Tibial nerve (tissue), 4 donors: Measurements from ENCODE around the gene NEXN. TPM values are rescaled to one million over a fixed set of nuclear protein-coding genes. Genes with fewer than 3 reads are reported as not detected.

Experiments
- DNase-seq, 2 donors: peaks; one replicate each; pipeline ENCODE4 v3.0.0-alpha.2; 2019; ENCODE audit warnings: low spot score in 2 of 2
- H3K27ac ChIP-seq, 4 donors: fragments of 200-600 bp; sonication (generic) in 3 of 4; one replicate each; pipeline ENCODE4 v1.5.1; 2017 to 2019; ENCODE audit warnings: mild to moderate bottlenecking in 1 of 4
- H3K27me3 ChIP-seq, 2 donors: fragments of 200-600 bp; sonication (generic) in 1 of 2; one replicate each; pipeline versions ENCODE4 v1.5.1 to v1.6.0; 2017 to 2019
- H3K36me3 ChIP-seq, 3 donors: fragments of 200-600 bp; sonication (generic); one replicate each; pipeline ENCODE4 v1.5.1; 2018 to 2019
- H3K4me1 ChIP-seq, 4 donors: fragments of 200-600 bp; sonication (generic) in 3 of 4; one replicate each; pipeline ENCODE4 v1.5.1; 2017 to 2019
- H3K4me3 ChIP-seq, 4 donors: fragments of 200-600 bp; sonication (generic) in 3 of 4; one replicate each; pipeline ENCODE4 v1.5.1; 2017 to 2019; ENCODE audit warnings: mild to moderate bottlenecking in 1 of 4, moderate library complexity in 1 of 4
- H3K9me3 ChIP-seq, 4 donors: fragments of 200-600 bp; sonication (generic) in 3 of 4; one replicate each; pipeline ENCODE4 v1.5.1; 2017 to 2019
- CTCF ChIP-seq, 5 experiments: fragments of 200-600 bp in 3 of 5; fragments of 450-650 bp in 2 of 5; sonication (generic) in 3 of 5; IDR thresholded peaks; one replicate each; pipeline ENCODE4 v1.5.1; 2016 to 2019; ENCODE audit warnings: antibody characterized with exemption in 5 of 5, mild to moderate bottlenecking in 3 of 5, moderate library complexity in 2 of 5
- EP300 ChIP-seq, 2 donors: sonication (generic); formaldehyde crosslinking; IDR thresholded peaks; one replicate each; pipeline ENCODE4 v1.6.1; 2017; ENCODE audit warnings: antibody characterized with exemption in 2 of 2, mild to moderate bottlenecking in 1 of 2
- POLR2A ChIP-seq, 2 donors: fragments of 450-650 bp; IDR thresholded peaks; one replicate each; pipeline ENCODE4 v1.6.1; 2017; ENCODE audit warnings: antibody characterized with exemption in 2 of 2, mild to moderate bottlenecking in 2 of 2, moderate library complexity in 2 of 2
- WGBS, 2 donors: methylation state at CpG; one replicate each; pipeline ENCODE4 v1.1.5; 2018; 5-methylcytosine and 5-hydroxymethylcytosine counted together
- total RNA-seq, 4 donors: library from RNA; depleted of rRNA; stranded (reverse); fragments of >200 nt; gene quantifications; one replicate each; pipeline ENCODE4 v1.1.0, GENCODE V29; 2016

The NEXN gene
- total RNA-seq, 4 donors from 2014 or later, result 18.0 to 22.8 (median 20.5) TPM

- H3K27me3 ChIP-seq, result no peaks in the 10 kb centered on the region
- no peak for DNase-seq
- H3K4me1 ChIP-seq, result peaks cover 0 to 66% (median 32%) of the 10 kb centered on the region in 4 donors
- H3K36me3 ChIP-seq, result peaks cover 0 to 20% (median 0%) of the 10 kb centered on the region in 3 donors
- 84 to 85% methylated on average over 3 of the region's 3 CpGs for WGBS, 2 donors
- no peak overlapping the region for H3K27ac ChIP-seq
- no peak overlapping the region for H3K4me3 ChIP-seq
- H3K9me3 ChIP-seq, result no peaks in the 10 kb centered on the region
- TF ChIP-seq POLR2A (IDR thresholded peaks at IDR 0.05) (no peak), CTCF (IDR thresholded peaks at IDR 0.05) (no peak), EP300 (IDR thresholded peaks at IDR 0.05) (no peak)
Measured at GRCh38 chr1:77972080-77972479, 83.7 kb downstream of the NEXN start.

- Histone ChIP-seq H3K9me3 (no peaks in the 10 kb centered on the region), H3K27me3 (no peaks in the 10 kb centered on the region), H3K27ac (no peak overlapping the region), H3K36me3 (peaks cover 0 to 4% (median 0%) of the 10 kb centered on the region in 3 donors), H3K4me3 (peak overlapping the region in 1 of 4 donors; percentile 14), H3K4me1 (peaks cover 0 to 56% (median 38%) of the 10 kb centered on the region in 4 donors)
- no peak for DNase-seq
- WGBS, 2 donors, result 27 to 35% methylated on average over 4 of the region's 4 CpGs
- TF ChIP-seq POLR2A (IDR thresholded peaks at IDR 0.05), result no peak
- no peak for TF ChIP-seq EP300 (IDR thresholded peaks at IDR 0.05)
- TF ChIP-seq CTCF (IDR thresholded peaks at IDR 0.05), result no peak
Measured at GRCh38 chr1:77975386-77975785, 87.0 kb downstream of the NEXN start.

GRCh38 chr1:77975907-77976306 is 87.5 kb downstream of the NEXN start:
- no peak for DNase-seq
- 32 to 37% methylated on average over 2 of the region's 2 CpGs for WGBS, 2 donors
- Histone ChIP-seq H3K9me3 (no peaks in the 10 kb centered on the region), H3K36me3 (peaks cover 0 to 4% (median 0%) of the 10 kb centered on the region in 3 donors), H3K4me3 (peak overlapping the region in 2 of 4 donors; percentile 14 to 78), H3K27me3 (no peaks in the 10 kb centered on the region), H3K4me1 (peaks cover 0 to 56% (median 38%) of the 10 kb centered on the region in 4 donors), H3K27ac (peak overlapping the region in 1 of 4 donors; percentile 97)
- no peak for TF ChIP-seq CTCF (IDR thresholded peaks at IDR 0.05)
- no peak for TF ChIP-seq EP300 (IDR thresholded peaks at IDR 0.05)
- TF ChIP-seq POLR2A (IDR thresholded peaks at IDR 0.05), result no peak

GRCh38 chr1:77976433-77977076 is 88.1 kb downstream of the NEXN start:
- peak overlapping the region in 2 of 4 donors; percentile 78 to 86 for H3K4me3 ChIP-seq
- peaks cover 0 to 4% (median 0%) of the 10 kb centered on the region in 3 donors for H3K36me3 ChIP-seq
- no peaks in the 10 kb centered on the region for H3K9me3 ChIP-seq
- TF ChIP-seq POLR2A (IDR thresholded peaks at IDR 0.05) (no peak), EP300 (IDR thresholded peaks at IDR 0.05) (no peak), CTCF (IDR thresholded peaks at IDR 0.05) (no peak)
- H3K4me1 ChIP-seq, result peaks cover 0 to 60% (median 43%) of the 10 kb centered on the region in 4 donors
- H3K27ac ChIP-seq, result peak overlapping the region in 1 of 4 donors; percentile 97
- DNase-seq, result no peak
- no peaks in the 10 kb centered on the region for H3K27me3 ChIP-seq
- WGBS, 2 donors, result 87 to 89% methylated on average over 13 of the region's 13 CpGs

GRCh38 chr1:77977989-77978292 is 89.5 kb downstream of the NEXN start:
- Histone ChIP-seq H3K9me3 (no peaks in the 10 kb centered on the region), H3K4me3 (peak overlapping the region; percentile 64 to 86 (median 76)), H3K4me1 (peaks cover 0 to 63% (median 43%) of the 10 kb centered on the region in 4 donors), H3K27ac (peak overlapping the region; percentile 93 to 99 (median 98)), H3K36me3 (peaks cover 0 to 4% (median 0%) of the 10 kb centered on the region in 3 donors), H3K27me3 (no peaks in the 10 kb centered on the region)
- no peak for TF ChIP-seq EP300 (IDR thresholded peaks at IDR 0.05)
- no peak for TF ChIP-seq CTCF (IDR thresholded peaks at IDR 0.05)
- no peak for TF ChIP-seq POLR2A (IDR thresholded peaks at IDR 0.05)
- no peak for DNase-seq
- WGBS, 2 donors, result 0 to 1% methylated on average over 5 of the region's 5 CpGs
